Ishikawa (cell line): Measurements from ENCODE around the gene ABCB8.

Experiments
- EGR1 ChIP-seq: IDR thresholded peaks from 2 replicates; pipeline ENCODE4 v1.6.1; 2012
- TCF12 ChIP-seq: IDR thresholded peaks from 2 replicates; pipeline ENCODE4 v1.6.1; 2012; ENCODE audit warnings: low read depth
- TF ChIP-seq, protein P1 (sequence below): IDR thresholded peaks from 2 replicates; pipeline ENCODE4 v1.6.1; 2012

- TF ChIP-seq, protein P1, sequence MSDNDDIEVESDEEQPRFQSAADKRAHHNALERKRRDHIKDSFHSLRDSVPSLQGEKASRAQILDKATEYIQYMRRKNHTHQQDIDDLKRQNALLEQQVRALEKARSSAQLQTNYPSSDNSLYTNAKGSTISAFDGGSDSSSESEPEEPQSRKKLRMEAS = no peak
- no peak for TF ChIP-seq EGR1
- TF ChIP-seq TCF12 = no peak
Observed at GRCh38 chr7:150998341-150998740, 29.9 kb upstream of the ABCB8 start.
